Superior temporal gyrus (tissue), 1 donor: ENCODE measurements around the gene RBPMS2.

Experiments
- DNase-seq: peaks from one replicate; pipeline ENCODE4 v3.0.0-alpha.2; 2016; ENCODE audit errors: extremely low spot score

The RBPMS2 gene

GRCh38 chr15:64731012-64731804, 44.2 kb downstream of the RBPMS2 start:
- peak; percentile 89 for DNase-seq

- no peak for DNase-seq
Measured at GRCh38 chr15:64730151-64730550, 45.2 kb downstream of the RBPMS2 start.

DNA sequence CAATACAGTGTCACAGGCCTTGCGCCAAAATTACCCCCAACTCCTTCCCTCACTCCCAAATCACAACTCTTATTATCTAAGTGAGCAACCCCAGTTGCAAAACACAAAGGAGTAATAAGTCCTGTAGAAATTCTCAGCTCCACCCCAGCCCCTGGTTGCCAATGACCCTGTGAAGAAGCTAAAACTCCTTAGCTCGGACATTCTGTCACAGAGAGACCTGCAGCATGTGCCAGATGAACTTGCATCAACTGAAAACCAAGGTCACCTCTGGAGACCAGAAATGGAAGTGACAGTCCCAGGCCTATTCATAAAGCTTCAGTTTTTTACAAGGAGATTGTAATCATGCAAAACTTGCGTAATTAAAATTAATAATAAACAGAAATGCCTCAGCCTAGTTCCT, 55.2 kb downstream of the RBPMS2 start:
- DNase-seq = no peak

DNA sequence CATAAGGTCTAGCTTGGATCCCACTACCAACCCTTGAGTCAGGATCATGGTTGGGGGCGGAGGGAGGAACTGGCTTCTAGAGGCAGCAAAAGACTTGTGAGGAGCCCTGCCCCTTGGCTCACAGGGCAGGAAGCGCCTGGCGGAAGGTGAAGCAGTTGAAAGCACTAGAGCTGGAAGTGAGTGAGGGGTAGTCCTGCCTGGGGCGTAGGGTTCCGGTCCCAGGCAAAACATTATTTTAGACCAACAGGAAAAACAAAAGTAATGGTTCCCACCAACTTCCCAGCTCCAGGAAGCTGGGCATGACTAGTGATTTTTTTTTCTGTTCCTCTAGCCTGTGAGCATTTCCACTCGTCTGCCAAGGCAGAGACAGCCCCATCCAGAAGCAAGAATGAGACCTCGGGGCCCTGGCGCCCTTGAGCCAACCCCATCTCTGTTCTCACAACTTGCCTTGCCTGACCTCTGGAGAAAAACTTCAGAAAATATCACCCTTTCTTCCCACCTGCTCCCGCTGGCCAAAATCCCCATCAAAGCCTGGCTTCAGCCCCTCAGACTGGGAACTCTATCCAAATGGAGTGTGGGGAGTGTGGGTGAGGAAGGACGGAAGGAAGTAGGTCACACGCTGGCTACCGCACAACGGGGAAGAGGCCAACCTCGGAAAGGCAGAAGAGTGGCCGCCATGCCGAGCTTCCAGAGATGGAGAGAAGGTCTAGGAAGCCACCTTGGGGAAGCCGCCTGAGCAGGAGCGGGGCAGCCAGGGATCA, 57.5 kb downstream of the RBPMS2 start:
- DNase-seq = no peak

DNA sequence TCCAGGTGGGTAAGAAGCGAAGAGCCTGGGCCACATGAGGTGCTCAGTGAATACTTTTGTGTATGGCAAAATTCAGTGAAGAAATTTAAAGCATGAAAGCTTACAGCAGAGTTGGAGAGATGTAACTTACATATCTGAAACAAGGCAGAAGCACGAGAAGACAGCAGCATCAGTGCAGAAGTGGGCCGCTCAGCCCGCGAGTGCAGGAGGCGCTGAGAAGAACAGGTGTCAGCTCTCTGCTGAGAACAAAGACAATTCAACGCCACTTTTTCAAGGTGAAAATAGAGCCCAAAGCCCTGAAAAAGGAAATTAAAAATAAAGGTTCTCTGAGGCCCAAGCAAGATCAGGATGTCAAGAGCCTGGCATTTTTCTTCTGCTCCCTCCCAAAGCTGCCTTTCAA, 58.3 kb downstream of the RBPMS2 start:
- no peak for DNase-seq

DNA sequence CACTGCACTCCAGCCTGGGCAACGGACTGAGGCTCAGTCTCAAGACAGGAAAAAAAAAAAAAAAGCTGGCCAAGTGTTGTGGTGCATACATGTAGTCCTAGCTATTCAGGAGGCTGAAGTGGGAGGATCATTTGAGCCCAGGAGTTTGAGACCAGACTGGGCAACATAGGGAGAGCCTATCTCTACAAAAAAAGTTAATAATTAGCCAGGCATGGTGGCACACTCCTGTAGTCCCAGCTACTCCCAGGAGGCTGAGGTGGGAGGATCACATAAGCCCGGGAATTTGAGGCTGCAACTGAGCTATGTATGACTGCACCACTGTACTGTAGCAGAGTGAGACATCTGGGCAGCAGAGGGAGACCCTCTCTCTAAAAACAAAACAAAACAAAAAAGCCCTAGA, 58.9 kb downstream of the RBPMS2 start:
- no peak for DNase-seq

DNA sequence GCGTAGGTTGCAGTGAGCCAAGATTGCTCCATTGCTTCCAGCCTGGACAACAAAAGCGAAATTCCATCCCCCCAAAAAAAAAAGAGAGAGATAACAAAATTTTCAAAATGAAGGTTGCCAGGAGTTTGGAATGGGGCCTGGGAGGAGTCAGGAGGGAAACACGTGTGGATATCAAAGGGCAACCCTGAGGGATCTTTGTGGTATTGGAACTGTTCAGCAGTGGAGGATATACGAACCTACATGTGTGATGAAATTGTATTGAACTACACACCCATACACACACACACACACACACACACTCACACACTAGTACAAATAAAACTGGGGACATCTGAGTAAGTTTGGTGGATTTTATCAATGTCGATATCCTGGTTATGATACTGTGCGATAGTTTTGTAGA, 61.8 kb downstream of the RBPMS2 start:
- DNase-seq = no peak

GRCh38 chr15:64712353-64712752, 63.0 kb downstream of the RBPMS2 start:
- DNase-seq = no peak

DNA sequence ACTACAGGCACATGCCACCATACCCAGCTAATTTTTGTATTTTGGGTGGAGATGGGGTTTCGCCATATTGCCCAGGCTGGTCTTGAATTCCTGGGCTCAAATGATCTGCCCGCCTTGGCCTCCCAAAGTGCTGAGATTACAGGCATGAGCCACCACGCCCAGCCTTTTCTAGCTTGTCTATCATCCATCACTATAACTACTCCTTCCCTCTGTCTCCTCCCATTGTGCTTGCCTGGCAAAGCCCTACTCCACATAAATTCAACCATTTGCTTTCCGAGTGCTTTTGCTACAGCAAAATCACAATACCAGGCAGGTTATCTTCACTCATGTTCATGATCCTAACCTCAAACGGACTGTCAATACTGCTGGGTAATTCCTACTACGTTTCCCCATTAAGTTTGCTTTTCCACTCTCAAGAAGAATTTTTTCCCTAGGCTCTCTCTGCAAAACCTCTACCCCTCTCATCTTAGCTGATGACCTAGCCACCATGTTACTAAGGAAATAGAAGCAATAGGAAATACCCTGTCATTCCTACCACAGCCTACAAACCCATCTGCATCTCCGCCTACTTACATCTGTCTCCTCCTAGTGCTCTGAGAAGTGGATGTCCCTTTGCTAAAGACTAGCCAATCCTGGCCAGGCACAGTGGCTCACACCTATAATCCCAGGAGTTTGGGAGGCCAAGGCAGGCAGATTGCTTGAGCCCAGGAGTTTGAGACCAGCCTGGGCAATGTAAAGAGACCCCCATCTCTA, 64.5 kb downstream of the RBPMS2 start:
- DNase-seq = no peak

DNA sequence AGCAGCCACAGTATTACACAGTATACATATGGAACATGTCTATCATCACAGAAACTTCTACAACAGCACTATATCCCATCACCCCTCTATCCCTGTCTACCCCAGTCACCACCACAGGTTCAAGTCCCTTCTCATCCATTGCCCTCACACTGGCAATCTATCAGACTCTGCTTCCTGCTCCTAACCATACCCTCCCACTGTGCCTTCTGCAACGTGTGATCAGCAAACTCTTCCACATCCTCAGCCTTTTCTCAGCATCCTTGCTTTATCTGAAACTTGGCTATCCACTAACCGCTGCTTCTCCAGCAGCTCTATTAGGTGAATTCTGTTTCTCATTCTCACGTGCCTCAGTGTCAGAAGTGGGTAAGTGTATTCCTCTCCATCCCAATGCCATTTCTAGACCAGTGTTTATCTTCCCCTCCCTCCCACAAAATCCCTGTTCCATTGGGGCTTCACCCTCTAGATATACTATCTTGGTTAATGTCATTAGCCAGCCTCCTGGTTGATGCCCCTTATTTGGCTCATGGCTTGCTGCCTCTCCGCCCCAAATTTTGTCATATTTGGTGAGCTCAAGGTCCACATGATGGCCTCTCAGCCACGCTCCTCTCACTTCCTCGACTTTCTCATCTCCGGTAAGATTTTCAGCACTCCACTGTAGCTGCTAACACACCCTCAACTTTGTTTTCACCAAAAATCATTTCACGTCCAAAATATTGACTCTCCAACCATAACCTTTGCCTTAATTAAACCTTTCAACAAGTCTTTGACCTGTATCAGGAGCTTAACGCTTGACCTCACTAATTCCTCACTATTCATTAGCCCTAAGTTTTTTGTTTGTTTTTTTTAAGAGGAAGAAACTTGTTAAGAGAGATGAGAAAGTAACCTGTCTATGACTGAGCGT, 69.1 kb downstream of the RBPMS2 start:
- DNase-seq = no peak

GRCh38 chr15:64705006-64705405, 70.4 kb downstream of the RBPMS2 start:
- DNase-seq = no peak

DNA sequence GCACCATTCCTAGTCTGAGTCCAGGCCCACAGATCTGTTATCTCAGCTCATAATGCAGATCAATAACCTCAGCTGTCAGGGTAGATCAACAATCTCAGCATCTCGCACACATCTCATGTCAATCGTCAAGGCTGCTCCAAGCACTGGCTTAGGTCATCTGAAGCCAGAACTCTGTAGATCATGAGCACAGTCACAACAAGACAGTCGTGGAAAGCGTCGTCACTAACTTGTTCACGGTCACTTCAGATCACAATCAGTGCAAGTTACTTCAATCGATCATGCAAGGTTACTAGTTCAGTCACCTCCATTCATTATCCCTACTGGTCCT, 71.8 kb downstream of the RBPMS2 start:
- no peak for DNase-seq

DNA sequence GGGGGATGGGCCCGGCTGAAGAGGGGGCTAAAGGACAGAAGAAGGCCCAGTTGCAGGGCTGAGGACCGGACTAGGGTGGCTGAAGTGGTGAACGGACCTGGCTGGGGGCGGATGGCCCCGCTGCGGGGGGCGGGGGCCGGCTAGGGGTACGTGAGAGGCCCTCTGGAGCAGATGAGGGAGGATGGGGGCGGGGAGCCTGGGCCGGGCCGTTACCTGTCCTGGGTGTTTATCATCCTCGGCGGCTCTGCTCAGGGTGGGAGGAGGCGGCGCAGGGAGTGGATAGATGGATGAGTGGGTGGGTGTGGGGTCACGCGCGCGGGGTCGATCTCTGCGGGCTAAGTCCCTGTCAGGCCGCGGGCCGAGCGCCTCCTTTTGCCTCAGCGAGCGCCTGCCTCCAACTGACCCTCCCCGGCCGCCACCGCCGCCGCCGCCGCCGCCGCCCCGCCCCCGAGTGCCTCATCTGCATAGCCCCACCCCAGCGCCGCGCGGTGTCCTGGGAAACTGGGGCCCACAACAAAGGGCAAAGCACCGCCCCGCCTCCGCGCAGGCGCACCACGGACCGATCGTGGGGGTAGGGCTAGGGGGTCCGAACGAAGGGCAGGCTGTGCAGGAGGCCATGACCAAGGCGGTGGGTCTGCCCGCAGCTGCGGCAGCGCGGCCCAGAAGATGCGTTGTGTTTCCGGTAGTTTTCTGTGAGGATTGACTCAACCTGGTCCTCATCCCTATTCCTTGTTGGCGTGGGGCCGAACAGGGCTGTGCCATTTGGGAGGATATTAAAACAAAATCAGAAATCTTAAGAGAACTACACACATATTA, 72.4 kb downstream of the RBPMS2 start:
- DNase-seq = peak; percentile 93

- no peak for DNase-seq
Measured at GRCh38 chr15:64701482-64702184, 73.8 kb downstream of the RBPMS2 start.

- no peak for DNase-seq
Measured at GRCh38 chr15:64701051-64701450, 74.3 kb downstream of the RBPMS2 start.

- peak; percentile 57 for DNase-seq
Measured at GRCh38 chr15:64699751-64700388, 75.5 kb downstream of the RBPMS2 start.

DNA sequence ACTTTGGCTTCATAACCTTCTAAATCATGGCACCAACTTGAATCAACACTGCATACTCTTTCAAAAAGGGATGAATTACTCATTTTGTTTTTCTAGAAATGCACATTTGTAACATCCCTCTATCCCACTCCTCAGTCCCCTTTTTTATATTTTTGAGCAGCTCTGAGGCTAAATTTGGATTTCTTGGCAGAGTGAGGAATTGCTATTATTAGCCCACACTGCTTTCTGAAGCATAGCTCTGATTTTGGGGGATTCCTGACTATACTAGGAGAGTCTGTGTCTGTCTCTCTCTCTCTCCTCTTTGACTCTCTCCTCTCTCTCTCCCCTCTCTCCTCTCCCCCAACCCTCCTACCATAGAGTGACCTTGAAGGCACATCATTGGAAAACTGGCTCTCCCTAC, 76.6 kb downstream of the RBPMS2 start:
- peak; percentile 42 for DNase-seq

DNA sequence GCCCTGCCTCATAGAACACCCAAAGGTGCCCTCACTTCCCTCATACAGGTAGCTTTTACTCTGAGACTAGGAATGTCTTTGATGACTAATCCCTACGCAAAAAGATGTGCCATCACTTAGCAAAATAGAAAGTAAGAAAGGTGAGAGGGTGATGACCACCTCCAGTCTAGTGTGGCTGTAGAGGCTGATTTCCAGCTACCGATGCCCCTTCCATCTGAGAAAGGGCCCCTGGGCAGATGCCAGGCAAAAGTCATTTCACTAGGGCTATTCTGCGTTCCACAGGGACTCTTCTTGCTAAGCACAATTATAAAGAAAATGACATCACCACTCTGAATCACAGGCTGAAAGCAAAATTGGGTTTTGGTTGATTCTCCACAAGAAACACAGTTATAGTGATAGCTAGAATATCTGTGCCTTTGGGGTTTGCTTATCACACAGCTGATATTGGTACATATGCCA, 77.4 kb downstream of the RBPMS2 start:
- peak; percentile 69 for DNase-seq

- DNase-seq = peak; percentile 39
Measured at GRCh38 chr15:64696481-64696880, 78.9 kb downstream of the RBPMS2 start.
